ENCODE measurements around the gene SAA2. TPM values are rescaled to one million over a fixed set of nuclear protein-coding genes. Genes with fewer than 3 reads are reported as not detected.

Gene SAA2
- total RNA-seq, 1 donor from 2014 or later = not detected

DNA sequence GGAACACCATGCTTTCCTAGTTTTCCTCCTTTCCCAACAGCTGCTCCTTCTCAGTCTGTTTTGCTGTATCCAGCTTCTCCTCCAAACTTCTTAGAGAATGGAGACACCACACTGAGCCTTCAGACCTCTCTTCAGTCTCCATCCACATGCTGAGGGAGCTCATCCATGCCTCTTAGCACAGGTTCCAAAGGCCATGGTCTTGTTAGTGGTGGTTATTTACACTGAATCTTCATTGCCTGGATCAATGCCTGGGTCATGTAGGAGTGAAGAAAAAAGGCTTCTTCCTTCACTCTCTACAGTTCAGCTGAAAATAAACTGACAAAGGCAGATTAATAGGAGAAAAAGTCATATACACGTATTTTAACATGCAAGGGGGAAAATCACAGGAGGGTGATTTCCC, 8.8 kb downstream of the SAA2 start:
- DNase-seq (ENCODE audit: low spot score) = no peak
- Mint-ChIP-seq H3K4me3 (no peak overlapping the region), H3K36me3 (ENCODE audit: low read depth) (no peaks in the 10 kb centered on the region), H3K9me3 (no peaks in the 10 kb centered on the region), H3K4me1 (ENCODE audit: low read depth) (peaks cover 11% of the 10 kb centered on the region), H3K27ac (no peak overlapping the region), H3K27me3 (ENCODE audit: insufficient read depth) (peaks cover 50% of the 10 kb centered on the region)
- intact Hi-C loops (cut with micrococcal nuclease) = loop anchor here (5.0 to 10.0 kb wide), 4 partner anchors 43 to 395 kb away; partner anchors contain the start of genes SERGEF and SPTY2D1

GRCh38 chr11:18236664-18237356, 11.7 kb downstream of the SAA2 start, which contains the start of gene SAA4:
SAA4 (minus strand) TSS chr11:18236802; CDS start chr11:18235926, 876 bp downstream.
- no peaks in the 10 kb centered on the region for H3K36me3 Mint-ChIP-seq (ENCODE audit: low read depth)
- intact Hi-C loops (cut with micrococcal nuclease) = no loop called here
- peak within 1 kb of the TSS; percentile 32 for H3K27ac Mint-ChIP-seq
- H3K9me3 Mint-ChIP-seq = no peaks in the 10 kb centered on the region
- no peak within 1 kb of the TSS for H3K4me3 Mint-ChIP-seq
- H3K4me1 Mint-ChIP-seq (ENCODE audit: low read depth) = no peaks in the 10 kb centered on the region
- DNase-seq (ENCODE audit: low spot score) = no peak
- H3K27me3 Mint-ChIP-seq (ENCODE audit: insufficient read depth) = peaks cover 48% of the 10 kb centered on the region

DNA sequence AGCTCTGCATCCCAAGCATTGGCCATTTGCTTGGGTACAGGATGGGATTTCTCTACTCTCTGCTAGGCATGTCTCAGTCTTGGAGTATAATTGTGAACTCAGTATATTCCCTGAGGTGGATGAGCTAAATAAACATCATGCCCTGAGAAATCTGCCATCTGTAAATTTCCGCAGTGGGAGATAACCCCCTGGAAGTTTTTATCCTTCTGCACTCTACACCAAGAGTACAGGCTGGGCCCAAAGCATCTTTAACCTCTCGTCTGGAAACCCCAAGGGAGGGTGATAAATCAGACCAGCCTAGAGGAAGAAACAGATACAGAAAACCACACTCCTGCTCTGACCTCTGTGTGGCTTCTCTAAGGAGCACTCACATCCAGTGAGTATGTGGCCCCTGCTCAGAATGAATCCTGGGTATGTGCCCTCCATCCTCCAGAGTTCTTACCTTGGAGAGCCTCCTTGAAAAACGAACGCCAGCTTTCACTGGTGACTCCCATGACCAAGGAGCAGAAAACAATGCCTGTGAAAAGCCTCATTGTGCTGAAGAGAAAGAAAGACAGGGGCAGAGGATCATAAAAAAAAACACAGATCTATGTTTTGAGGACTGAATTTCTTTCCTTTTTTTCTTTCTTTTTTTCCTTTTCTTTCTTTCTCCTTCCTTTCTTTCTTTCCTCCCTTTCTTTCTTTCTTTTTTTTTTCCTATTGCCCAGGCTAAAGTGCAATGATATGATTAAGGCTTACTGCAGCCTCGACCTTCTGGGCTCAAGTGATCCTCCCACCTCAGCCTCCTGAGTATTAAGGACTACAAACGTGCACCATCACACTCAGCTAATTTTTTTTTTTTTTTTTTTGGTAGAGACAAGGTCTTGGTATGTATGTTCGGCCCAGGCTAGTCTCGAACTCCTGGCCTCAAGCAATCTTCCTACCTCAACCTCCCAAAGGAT, 12.8 kb downstream of the SAA2 start:
- no peak overlapping the region for H3K4me3 Mint-ChIP-seq
- H3K36me3 Mint-ChIP-seq (ENCODE audit: low read depth) = no peaks in the 10 kb centered on the region
- no peak for DNase-seq (ENCODE audit: low spot score)
- intact Hi-C loops (cut with micrococcal nuclease) = no loop called here
- H3K27me3 Mint-ChIP-seq (ENCODE audit: insufficient read depth) = peaks cover 42% of the 10 kb centered on the region
- H3K27ac Mint-ChIP-seq = peak overlapping the region; percentile 32
- H3K9me3 Mint-ChIP-seq = no peaks in the 10 kb centered on the region
- H3K4me1 Mint-ChIP-seq (ENCODE audit: low read depth) = no peaks in the 10 kb centered on the region

DNA sequence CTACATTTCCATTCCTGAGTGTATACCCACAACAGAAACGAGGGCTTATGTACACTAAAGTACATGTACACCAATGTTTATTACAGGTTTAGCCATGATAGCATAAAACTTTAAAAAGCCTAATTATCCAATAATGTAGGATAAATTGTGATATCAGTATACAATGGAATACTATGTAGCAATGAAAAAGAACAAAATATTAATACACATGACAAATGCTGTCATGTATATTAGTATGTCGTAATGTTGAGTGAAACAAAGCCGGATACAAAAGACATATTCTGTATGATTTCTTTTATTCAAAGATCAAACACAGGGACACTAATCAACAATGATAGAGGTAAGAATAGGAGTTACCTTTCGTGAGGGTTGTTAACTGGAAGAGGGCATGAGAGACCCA, 14.6 kb downstream of the SAA2 start:
- no peaks in the 10 kb centered on the region for H3K4me1 Mint-ChIP-seq (ENCODE audit: low read depth)
- no peaks in the 10 kb centered on the region for H3K36me3 Mint-ChIP-seq (ENCODE audit: low read depth)
- intact Hi-C loops (cut with micrococcal nuclease) = no loop called here
- no peak overlapping the region for H3K4me3 Mint-ChIP-seq
- H3K9me3 Mint-ChIP-seq = no peaks in the 10 kb centered on the region
- DNase-seq (ENCODE audit: low spot score) = no peak
- peaks cover 30% of the 10 kb centered on the region for H3K27me3 Mint-ChIP-seq (ENCODE audit: insufficient read depth)
- no peak overlapping the region for H3K27ac Mint-ChIP-seq

DNA sequence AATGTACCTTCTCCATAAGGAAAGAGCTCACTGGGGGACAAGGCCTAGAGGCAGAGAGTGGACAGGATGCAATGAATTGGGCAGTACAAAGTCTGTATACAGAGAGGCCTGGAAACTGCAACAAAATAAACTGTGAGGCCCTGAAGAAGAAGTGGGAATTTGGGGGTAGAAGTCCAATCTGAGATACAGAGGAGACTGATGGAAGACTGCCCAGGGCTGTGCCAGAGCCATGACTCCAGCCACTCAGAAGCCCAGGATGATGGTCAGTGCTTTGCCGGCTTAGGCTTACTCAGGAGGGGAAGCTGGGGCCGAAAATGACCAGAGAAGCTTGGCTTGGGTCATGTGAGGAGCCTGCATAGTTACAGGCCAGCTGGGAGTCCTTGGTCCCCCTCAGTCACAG, 17.6 kb downstream of the SAA2 start:
- Mint-ChIP-seq H3K36me3 (ENCODE audit: low read depth) (no peaks in the 10 kb centered on the region), H3K27me3 (ENCODE audit: insufficient read depth) (peaks cover 17% of the 10 kb centered on the region), H3K4me1 (ENCODE audit: low read depth) (no peaks in the 10 kb centered on the region), H3K9me3 (no peaks in the 10 kb centered on the region), H3K4me3 (no peak overlapping the region), H3K27ac (no peak overlapping the region)
- DNase-seq (ENCODE audit: low spot score) = no peak
- intact Hi-C loops (cut with micrococcal nuclease) = no loop called here

- Mint-ChIP-seq H3K36me3 (ENCODE audit: low read depth) (no peaks in the 10 kb centered on the region), H3K4me3 (no peak overlapping the region), H3K27ac (no peak overlapping the region), H3K9me3 (no peaks in the 10 kb centered on the region), H3K4me1 (ENCODE audit: low read depth) (no peaks in the 10 kb centered on the region), H3K27me3 (ENCODE audit: insufficient read depth) (peaks cover 11% of the 10 kb centered on the region)
- intact Hi-C loops (cut with micrococcal nuclease) = no loop called here
- no peak for DNase-seq (ENCODE audit: low spot score)
Observed at GRCh38 chr11:18229501-18229900, 19.0 kb downstream of the SAA2 start.

- intact Hi-C loops (cut with micrococcal nuclease) = no loop called here
- Mint-ChIP-seq H3K36me3 (ENCODE audit: low read depth) (no peaks in the 10 kb centered on the region), H3K4me1 (ENCODE audit: low read depth) (no peaks in the 10 kb centered on the region), H3K4me3 (no peak overlapping the region), H3K9me3 (no peaks in the 10 kb centered on the region), H3K27me3 (ENCODE audit: insufficient read depth) (peaks cover 10% of the 10 kb centered on the region), H3K27ac (no peak overlapping the region)
- DNase-seq (ENCODE audit: low spot score) = no peak
Observed at GRCh38 chr11:18225913-18226312, 22.6 kb downstream of the SAA2 start.

DNA sequence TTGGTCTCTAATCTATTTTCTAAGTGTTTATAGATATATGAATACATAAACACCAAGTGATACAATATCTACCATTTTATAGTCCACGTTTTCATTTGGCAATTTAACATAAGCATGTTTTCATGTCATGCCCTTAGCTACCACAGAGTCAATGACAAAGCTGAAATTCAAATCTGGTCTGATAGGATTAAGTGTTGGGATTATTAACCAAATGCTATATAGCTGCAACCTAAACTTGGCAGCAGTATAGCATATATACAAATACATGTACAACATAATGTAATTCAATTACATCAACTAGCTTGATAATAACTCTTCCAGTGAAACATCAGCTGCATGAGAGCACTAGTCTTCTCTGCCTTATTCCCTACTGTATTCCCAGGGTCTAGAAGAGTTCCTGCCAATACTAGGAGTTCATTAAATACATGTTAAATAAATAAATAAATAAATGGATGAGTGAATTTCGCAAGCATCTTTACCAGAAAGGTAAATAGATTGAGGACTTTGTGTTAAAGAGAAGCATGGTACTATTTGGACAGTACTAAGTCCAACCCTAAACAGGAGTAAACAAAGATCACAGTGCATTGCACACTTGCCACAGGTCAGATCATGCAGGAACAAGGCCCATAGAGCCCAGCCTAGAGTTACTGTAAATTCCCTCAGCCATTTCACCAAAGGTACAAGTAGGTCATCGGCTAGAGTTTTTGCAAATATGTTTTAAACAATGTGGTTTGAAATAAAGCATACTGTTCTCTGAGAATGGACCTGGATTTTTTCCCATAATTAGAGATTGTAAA, 24.7 kb downstream of the SAA2 start:
- H3K36me3 Mint-ChIP-seq (ENCODE audit: low read depth) = no peaks in the 10 kb centered on the region
- peaks cover 19% of the 10 kb centered on the region for H3K27me3 Mint-ChIP-seq (ENCODE audit: insufficient read depth)
- intact Hi-C loops (cut with micrococcal nuclease) = no loop called here
- H3K27ac Mint-ChIP-seq = no peak overlapping the region
- no peaks in the 10 kb centered on the region for H3K4me1 Mint-ChIP-seq (ENCODE audit: low read depth)
- H3K4me3 Mint-ChIP-seq = no peak overlapping the region
- DNase-seq (ENCODE audit: low spot score) = no peak
- no peaks in the 10 kb centered on the region for H3K9me3 Mint-ChIP-seq

DNA sequence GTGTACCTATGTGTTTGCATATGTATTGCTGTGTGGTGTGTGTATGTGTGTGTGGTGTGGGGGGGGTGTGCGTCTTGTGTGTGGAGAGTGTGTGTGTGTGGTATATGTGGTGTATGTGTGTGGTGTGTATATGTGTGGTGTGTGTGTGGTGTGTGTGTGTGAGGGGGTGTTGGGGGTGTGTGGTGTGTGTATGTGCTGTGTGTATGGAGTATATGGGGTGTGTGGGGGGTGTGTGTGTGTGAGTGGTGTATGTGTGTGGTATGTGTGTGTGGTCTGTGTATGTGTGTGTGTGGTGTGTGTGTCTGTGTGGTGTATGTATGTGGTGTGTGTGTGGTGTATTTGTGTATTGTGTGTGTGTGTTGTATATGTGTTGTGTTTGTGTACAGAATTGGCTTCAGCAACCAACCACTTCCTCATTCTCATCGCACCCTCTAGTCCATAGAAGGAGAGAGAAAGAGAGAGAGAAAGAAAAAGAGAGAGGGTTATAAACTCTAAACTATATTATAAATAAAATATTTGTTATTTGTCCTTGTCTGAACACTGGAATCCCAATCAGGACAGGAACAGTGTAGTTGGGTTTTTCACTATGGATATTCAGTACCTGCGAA, 25.6 kb downstream of the SAA2 start:
- H3K27me3 Mint-ChIP-seq (ENCODE audit: insufficient read depth) = peaks cover 23% of the 10 kb centered on the region

DNA sequence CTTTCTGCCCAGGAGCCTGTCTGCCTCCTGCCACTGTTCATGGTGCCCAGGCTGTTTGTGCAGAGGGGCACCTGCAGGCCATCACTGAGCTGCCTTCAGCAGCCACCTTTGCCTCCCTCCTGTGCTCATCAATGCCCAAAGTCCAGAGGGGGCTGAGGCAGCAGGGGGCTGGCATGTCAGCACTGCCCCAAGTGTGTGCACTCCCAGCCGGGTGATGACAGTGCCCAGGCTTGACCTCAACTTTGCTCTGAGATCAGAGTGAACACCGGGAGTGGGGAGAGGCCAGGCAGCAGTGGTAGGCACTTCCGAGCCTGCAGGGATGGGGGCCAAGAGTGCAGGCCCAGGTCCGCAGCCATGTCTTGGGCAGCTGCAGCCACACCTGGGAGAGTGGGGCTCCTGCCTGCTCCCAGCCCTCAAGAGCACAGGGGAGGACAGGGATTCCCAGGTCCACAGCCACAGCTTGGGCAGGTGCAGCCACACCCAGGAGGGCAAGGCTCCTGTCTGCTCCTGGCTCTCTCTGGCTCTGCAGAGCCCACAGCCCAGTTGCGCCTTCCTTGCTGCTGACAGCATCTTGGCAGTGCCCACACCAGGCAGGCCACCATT, 27.1 kb downstream of the SAA2 start:
- Mint-ChIP-seq H3K27ac (no peak overlapping the region), H3K9me3 (no peaks in the 10 kb centered on the region), H3K27me3 (ENCODE audit: insufficient read depth) (peaks cover 29% of the 10 kb centered on the region), H3K4me1 (ENCODE audit: low read depth) (no peaks in the 10 kb centered on the region), H3K36me3 (ENCODE audit: low read depth) (no peaks in the 10 kb centered on the region), H3K4me3 (no peak overlapping the region)
- intact Hi-C loops (cut with micrococcal nuclease) = no loop called here
- no peak for DNase-seq (ENCODE audit: low spot score)

More for the DNA sequence above, 25.6 kb downstream of the SAA2 start:
- intact Hi-C loops (cut with micrococcal nuclease) = no loop called here
- Mint-ChIP-seq H3K4me1 (ENCODE audit: low read depth) (no peaks in the 10 kb centered on the region), H3K4me3 (no peak overlapping the region), H3K36me3 (ENCODE audit: low read depth) (no peaks in the 10 kb centered on the region), H3K9me3 (no peaks in the 10 kb centered on the region), H3K27ac (no peak overlapping the region)
- no peak for DNase-seq (ENCODE audit: low spot score)

DNA sequence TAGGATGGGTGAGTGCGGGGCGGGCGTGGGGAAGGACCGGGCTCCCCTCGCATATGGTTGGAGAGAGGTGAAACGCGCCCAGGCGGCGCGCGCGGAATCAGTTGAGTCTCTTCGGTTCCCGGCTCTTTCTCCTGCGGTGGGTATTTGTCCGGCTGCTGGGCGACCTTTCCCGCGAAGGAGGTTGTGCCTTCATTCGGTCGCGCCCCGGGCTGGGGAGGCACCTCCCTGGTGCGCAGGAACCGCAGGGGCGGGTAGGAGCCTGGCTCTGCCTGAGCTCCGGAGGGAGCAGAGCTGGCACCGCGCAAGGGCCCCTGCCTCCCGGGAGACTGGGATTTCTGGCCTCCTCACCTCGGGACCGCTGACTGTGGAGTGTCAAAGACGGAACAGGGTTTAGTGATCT, 39.4 kb downstream of the SAA2 start:
- DNase-seq (ENCODE audit: low spot score) = no peak
- Mint-ChIP-seq H3K27ac (no peak overlapping the region), H3K4me1 (ENCODE audit: low read depth) (peaks cover 6% of the 10 kb centered on the region), H3K36me3 (ENCODE audit: low read depth) (no peaks in the 10 kb centered on the region), H3K4me3 (no peak overlapping the region), H3K9me3 (no peaks in the 10 kb centered on the region), H3K27me3 (ENCODE audit: insufficient read depth) (peaks cover 56% of the 10 kb centered on the region)
- intact Hi-C loops (cut with micrococcal nuclease) = loop anchor here (10.0 kb wide), 1 partner anchor 214 kb away; no protein-coding TSS in a partner anchor

DNA sequence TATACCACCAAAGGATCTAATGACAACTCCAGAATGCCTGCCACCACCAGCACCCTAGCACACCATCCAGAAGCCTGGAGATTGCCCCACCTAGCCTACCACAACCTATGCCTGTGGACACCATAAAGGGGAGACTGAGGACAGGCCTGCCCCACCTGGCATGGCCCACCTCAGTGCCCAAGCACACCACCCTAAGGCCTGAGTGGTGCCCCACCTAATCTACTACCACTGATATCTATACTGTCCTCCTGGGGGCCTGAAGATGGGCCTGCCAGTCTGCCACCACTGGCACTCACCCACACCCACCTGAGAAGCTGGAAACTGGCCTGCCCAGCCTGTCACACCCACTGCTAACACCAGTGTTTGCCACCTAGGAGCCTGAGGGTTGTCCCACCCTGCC, 43.7 kb downstream of the SAA2 start:
- no peak overlapping the region for H3K4me3 Mint-ChIP-seq

More for the DNA sequence above, 43.7 kb downstream of the SAA2 start:
- Mint-ChIP-seq H3K27me3 (ENCODE audit: insufficient read depth) (peaks cover 44% of the 10 kb centered on the region), H3K36me3 (ENCODE audit: low read depth) (no peaks in the 10 kb centered on the region), H3K9me3 (no peaks in the 10 kb centered on the region), H3K4me1 (ENCODE audit: low read depth) (peaks cover 6% of the 10 kb centered on the region), H3K27ac (no peak overlapping the region)
- DNase-seq (ENCODE audit: low spot score) = no peak
- intact Hi-C loops (cut with micrococcal nuclease) = loop anchor here (10.0 kb wide), 1 partner anchor 210 kb away; no protein-coding TSS in a partner anchor
